GM12865 (cell line): Measurements from ENCODE around the gene ZNFX1.

ENCODE experiments used
- DNase-seq: peaks from one replicate; pipeline ENCODE4 v3.0.0; 2010; ENCODE audit warnings: low read depth
- H3K4me3 ChIP-seq: 2 replicates; pipeline ENCODE4 v1.5.1; 2011; ENCODE audit warnings: mild to moderate bottlenecking, low read depth, low read length, control low read depth
- CTCF ChIP-seq: IDR thresholded peaks from 2 replicates; pipeline ENCODE4 v1.5.1; 2011; ENCODE audit warnings: low read length, control low read depth, low read depth, inconsistent platforms; ENCODE audit not compliant: insufficient read depth; ENCODE audit errors: missing control alignments

Gene ZNFX1

GRCh38 chr20:49233226-49233625 is 44.6 kb downstream of the ZNFX1 start:
- no peak for TF ChIP-seq CTCF
- no peak for DNase-seq
- H3K4me3 ChIP-seq = no peak overlapping the region

GRCh38 chr20:49231471-49231870 is 46.4 kb downstream of the ZNFX1 start:
- TF ChIP-seq CTCF = no peak
- H3K4me3 ChIP-seq = no peak overlapping the region
- no peak for DNase-seq

- DNase-seq = no peak
- H3K4me3 ChIP-seq = no peak overlapping the region
- TF ChIP-seq CTCF = no peak
Measured at GRCh38 chr20:49230561-49231133, 47.2 kb downstream of the ZNFX1 start.

- H3K4me3 ChIP-seq = no peak overlapping the region
- DNase-seq = no peak
Measured at GRCh38 chr20:49230021-49230420, 47.8 kb downstream of the ZNFX1 start.

GRCh38 chr20:49229381-49229780 is 48.5 kb downstream of the ZNFX1 start:
- no peak for TF ChIP-seq CTCF
- no peak overlapping the region for H3K4me3 ChIP-seq
- no peak for DNase-seq

More at GRCh38 chr20:49230021-49230420, 47.8 kb downstream of the ZNFX1 start:
- TF ChIP-seq CTCF = no peak

GRCh38 chr20:49228676-49229075 is 49.2 kb downstream of the ZNFX1 start:
- no peak overlapping the region for H3K4me3 ChIP-seq
- TF ChIP-seq CTCF = no peak
- no peak for DNase-seq

- TF ChIP-seq CTCF = no peak
- DNase-seq = no peak
- no peak overlapping the region for H3K4me3 ChIP-seq
Measured at GRCh38 chr20:49225896-49226295, 52.0 kb downstream of the ZNFX1 start.
